HL-60 (cell line): Measurements from ENCODE around the gene CD300C.

Experiments
- GABPA ChIP-seq: IDR thresholded peaks from 2 replicates; pipeline ENCODE4 v1.6.1; 2012; ENCODE audit warnings: low read depth
- POLR2AphosphoS5 ChIP-seq: IDR thresholded peaks from 2 replicates; pipeline ENCODE4 v1.6.1; 2012; ENCODE audit warnings: low read depth
- SPI1 ChIP-seq: IDR thresholded peaks from 2 replicates; pipeline ENCODE4 v1.6.1; 2012; ENCODE audit warnings: low read depth, mild to moderate bottlenecking, borderline replicate concordance
- TF ChIP-seq, protein P1 (sequence below): IDR thresholded peaks from one replicate; pipeline ENCODE4 v1.5.1; 2011; ENCODE audit warnings: low read length, control low read depth, inconsistent platforms; ENCODE audit not compliant: insufficient read depth
- TF ChIP-seq, protein P2 (sequence below): IDR thresholded peaks from 2 replicates; pipeline ENCODE4 v1.6.1; 2012; ENCODE audit warnings: low read depth; ENCODE audit not compliant: insufficient replicate concordance

DNA sequence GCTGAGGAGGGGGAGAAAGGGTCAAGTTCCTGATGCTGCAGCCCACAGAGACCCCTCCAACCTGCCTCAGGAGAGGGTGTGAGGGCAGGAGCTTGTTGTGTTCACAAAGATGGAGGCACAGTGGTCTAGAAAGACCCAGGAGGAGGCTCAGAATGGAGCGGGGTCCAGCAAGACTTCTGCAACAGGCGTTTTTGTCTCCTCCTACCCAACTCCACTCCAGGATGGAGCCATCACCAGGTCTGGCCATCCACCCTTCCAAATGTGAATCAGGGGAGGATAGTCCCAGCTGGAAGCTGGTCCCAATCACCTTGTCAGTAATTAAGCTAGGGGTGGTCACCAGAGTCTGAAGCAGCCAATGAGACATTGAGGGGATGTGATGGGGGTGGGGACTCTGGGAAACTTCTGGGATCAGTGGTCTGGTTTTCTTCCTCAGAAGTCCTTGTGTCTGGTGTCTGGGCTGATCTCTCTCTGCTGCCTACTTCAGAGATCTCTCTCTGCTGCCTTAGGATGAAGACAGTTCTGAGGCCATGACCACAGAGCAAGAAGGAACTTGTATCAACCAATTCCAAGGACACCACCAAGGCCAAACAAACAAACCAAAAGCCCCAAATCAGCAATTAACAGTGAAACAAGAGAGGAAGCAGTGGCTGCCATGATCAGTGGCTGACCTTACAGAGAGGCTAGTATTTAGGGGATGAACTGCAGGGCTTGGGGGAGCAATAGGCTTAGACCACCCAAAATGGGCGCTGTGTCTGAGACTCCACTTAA is 29.2 kb downstream of the CD300C start:
- TF ChIP-seq, protein P1, sequence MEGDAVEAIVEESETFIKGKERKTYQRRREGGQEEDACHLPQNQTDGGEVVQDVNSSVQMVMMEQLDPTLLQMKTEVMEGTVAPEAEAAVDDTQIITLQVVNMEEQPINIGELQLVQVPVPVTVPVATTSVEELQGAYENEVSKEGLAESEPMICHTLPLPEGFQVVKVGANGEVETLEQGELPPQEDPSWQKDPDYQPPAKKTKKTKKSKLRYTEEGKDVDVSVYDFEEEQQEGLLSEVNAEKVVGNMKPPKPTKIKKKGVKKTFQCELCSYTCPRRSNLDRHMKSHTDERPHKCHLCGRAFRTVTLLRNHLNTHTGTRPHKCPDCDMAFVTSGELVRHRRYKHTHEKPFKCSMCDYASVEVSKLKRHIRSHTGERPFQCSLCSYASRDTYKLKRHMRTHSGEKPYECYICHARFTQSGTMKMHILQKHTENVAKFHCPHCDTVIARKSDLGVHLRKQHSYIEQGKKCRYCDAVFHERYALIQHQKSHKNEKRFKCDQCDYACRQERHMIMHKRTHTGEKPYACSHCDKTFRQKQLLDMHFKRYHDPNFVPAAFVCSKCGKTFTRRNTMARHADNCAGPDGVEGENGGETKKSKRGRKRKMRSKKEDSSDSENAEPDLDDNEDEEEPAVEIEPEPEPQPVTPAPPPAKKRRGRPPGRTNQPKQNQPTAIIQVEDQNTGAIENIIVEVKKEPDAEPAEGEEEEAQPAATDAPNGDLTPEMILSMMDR, result no peak
- no peak for TF ChIP-seq POLR2AphosphoS5
- TF ChIP-seq SPI1, result no peak
- TF ChIP-seq, protein P2, sequence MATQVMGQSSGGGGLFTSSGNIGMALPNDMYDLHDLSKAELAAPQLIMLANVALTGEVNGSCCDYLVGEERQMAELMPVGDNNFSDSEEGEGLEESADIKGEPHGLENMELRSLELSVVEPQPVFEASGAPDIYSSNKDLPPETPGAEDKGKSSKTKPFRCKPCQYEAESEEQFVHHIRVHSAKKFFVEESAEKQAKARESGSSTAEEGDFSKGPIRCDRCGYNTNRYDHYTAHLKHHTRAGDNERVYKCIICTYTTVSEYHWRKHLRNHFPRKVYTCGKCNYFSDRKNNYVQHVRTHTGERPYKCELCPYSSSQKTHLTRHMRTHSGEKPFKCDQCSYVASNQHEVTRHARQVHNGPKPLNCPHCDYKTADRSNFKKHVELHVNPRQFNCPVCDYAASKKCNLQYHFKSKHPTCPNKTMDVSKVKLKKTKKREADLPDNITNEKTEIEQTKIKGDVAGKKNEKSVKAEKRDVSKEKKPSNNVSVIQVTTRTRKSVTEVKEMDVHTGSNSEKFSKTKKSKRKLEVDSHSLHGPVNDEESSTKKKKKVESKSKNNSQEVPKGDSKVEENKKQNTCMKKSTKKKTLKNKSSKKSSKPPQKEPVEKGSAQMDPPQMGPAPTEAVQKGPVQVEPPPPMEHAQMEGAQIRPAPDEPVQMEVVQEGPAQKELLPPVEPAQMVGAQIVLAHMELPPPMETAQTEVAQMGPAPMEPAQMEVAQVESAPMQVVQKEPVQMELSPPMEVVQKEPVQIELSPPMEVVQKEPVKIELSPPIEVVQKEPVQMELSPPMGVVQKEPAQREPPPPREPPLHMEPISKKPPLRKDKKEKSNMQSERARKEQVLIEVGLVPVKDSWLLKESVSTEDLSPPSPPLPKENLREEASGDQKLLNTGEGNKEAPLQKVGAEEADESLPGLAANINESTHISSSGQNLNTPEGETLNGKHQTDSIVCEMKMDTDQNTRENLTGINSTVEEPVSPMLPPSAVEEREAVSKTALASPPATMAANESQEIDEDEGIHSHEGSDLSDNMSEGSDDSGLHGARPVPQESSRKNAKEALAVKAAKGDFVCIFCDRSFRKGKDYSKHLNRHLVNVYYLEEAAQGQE, result no peak
- no peak for TF ChIP-seq GABPA
